ENCODE measurements around the gene UGT1A5. TPM values are rescaled to one million over a fixed set of nuclear protein-coding genes. Genes with fewer than 3 reads are reported as not detected.

Gene UGT1A5
- total and polyA plus RNA-seq, 10 of the 15 experiments (the other 5 are each of a cell fraction or from before 2014, with no cell fraction given), result not detected

- no peak for TF ChIP-seq NKRF (conservative IDR thresholded peaks at IDR 0.05)
- no peak for TF ChIP-seq RFX5 (IDR thresholded peaks at IDR 0.05; ENCODE audit: low read depth, low read length)
- no peak overlapping the region for H3K4me2 ChIP-seq (ENCODE audit: control insufficient read depth, insufficient read depth)
- DNase-seq (ENCODE audit: low read depth, low spot score), result no peak
- no peaks in the 10 kb centered on the region; a peak in 2 of 4 replicates for H3K27me3 ChIP-seq (replicated peaks in 1 of 2; ENCODE audit: control insufficient read depth in 2 of 2, insufficient read depth in 2 of 2, low read length in 1 of 2)
- no peak overlapping the region for H3K4me3 ChIP-seq
- no peak for FAIRE-seq
- H3K36me3 ChIP-seq (ENCODE audit: control insufficient read depth in 2 of 2, insufficient read depth in 2 of 2, low read length in 1 of 2), result no peaks in the 10 kb centered on the region
- CTCF ChIA-PET, result no interaction called here
- H3K9me3 ChIP-seq (replicated peaks; ENCODE audit: control insufficient read depth, insufficient read depth, low read length), result no peaks in the 10 kb centered on the region
- intact Hi-C loops (cut with micrococcal nuclease; ENCODE audit: unreplicated experiment) (no loop called here), in situ Hi-C loops (cut with MboI) (no loop called here)
- SMC1A ChIA-PET (ENCODE audit: uncharacterized antibody, unreplicated experiment), result no interaction called here
- H2AFZ ChIP-seq (ENCODE audit: control insufficient read depth, low read depth, low read length), result no peak overlapping the region
- no peaks in the 10 kb centered on the region for H3K79me2 ChIP-seq (ENCODE audit: control insufficient read depth, insufficient read depth, low read length)
- no peak for ATAC-seq
- no peak overlapping the region for H3K9ac ChIP-seq (ENCODE audit: control insufficient read depth, insufficient read depth, low read length)
- H3K27ac ChIP-seq (ENCODE audit: control insufficient read depth, insufficient read depth), result no peak overlapping the region
- WGBS (ENCODE audit: insufficient coverage, insufficient replicate concordance, low lambda C conversion rate, missing lambda C conversion rate), result 0% methylated on average over 2 of the region's 2 CpGs
- no peaks in the 10 kb centered on the region for H3K4me1 ChIP-seq (ENCODE audit: control insufficient read depth, insufficient read depth, low read length)
- RAD21 ChIA-PET (ENCODE audit: unreplicated experiment), result no interaction called here
- BruUV-seq (replicated peaks), result no TSS peak
- no peaks in the 10 kb centered on the region for H4K20me1 ChIP-seq (ENCODE audit: control insufficient read depth, insufficient read depth)
- POLR2A ChIA-PET, result interaction anchor here (0.5 kb wide), 1 partner anchor 160 kb away, joined by 3 read pairs; no protein-coding TSS in a partner anchor
Measured at GRCh38 chr2:233676046-233676445, 36.7 kb upstream of the UGT1A5 start.

DNA sequence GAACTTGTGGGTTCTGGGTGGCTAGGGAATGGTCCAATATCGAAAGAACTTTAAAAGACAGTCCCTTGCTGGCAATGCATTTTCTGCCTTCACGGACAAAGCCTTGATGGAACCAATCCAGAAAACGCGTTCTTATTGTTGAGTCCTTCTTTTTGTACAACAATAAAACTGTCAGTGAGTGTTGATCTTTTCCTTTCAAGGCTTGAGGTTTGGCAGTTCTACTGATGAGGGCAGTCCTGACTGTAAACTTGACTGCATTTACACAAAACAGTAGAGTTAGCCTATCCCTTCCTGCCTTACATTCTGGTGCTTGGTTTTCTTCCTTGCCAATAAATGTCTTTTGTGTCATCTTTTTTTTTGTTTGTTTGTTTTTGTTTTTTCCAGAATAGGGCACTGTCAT lies 33.5 kb upstream of the UGT1A5 start:
- H3K36me3 ChIP-seq (ENCODE audit: control insufficient read depth in 2 of 2, insufficient read depth in 2 of 2, low read length in 1 of 2), result no peaks in the 10 kb centered on the region
- WGBS (ENCODE audit: insufficient coverage, insufficient replicate concordance, low lambda C conversion rate, missing lambda C conversion rate), result 15% methylated on average over 4 of the region's 4 CpGs
- H3K27ac ChIP-seq (ENCODE audit: control insufficient read depth, insufficient read depth), result no peak overlapping the region
- H3K4me3 ChIP-seq, result no peak overlapping the region
- H4K20me1 ChIP-seq (ENCODE audit: control insufficient read depth, insufficient read depth), result no peaks in the 10 kb centered on the region
- H3K79me2 ChIP-seq (ENCODE audit: control insufficient read depth, insufficient read depth, low read length), result no peaks in the 10 kb centered on the region
- FAIRE-seq (no peak), ATAC-seq (no peak), DNase-seq (ENCODE audit: low read depth, low spot score) (no peak)
- no peak overlapping the region for H3K4me2 ChIP-seq (ENCODE audit: control insufficient read depth, insufficient read depth)
- no TSS peak for BruUV-seq (replicated peaks)
- H3K4me1 ChIP-seq (ENCODE audit: control insufficient read depth, insufficient read depth, low read length), result no peaks in the 10 kb centered on the region
- H2AFZ ChIP-seq (ENCODE audit: control insufficient read depth, low read depth, low read length), result no peak overlapping the region
- H3K9me3 ChIP-seq (replicated peaks; ENCODE audit: control insufficient read depth, insufficient read depth, low read length), result no peaks in the 10 kb centered on the region
- no peaks in the 10 kb centered on the region; a peak in 1 of 4 replicates for H3K27me3 ChIP-seq (replicated peaks in 1 of 2; ENCODE audit: control insufficient read depth in 2 of 2, insufficient read depth in 2 of 2, low read length in 1 of 2)
- TF ChIP-seq KDM1A (IDR thresholded peaks at IDR 0.05; ENCODE audit: borderline replicate concordance), result no peak
- no peak for TF ChIP-seq MXI1 (IDR thresholded peaks at IDR 0.05; ENCODE audit: low read depth, low read length)
- no peak for TF ChIP-seq PBX3 (IDR thresholded peaks at IDR 0.05; ENCODE audit: insufficient replicate concordance, low read depth, low read length)
- TF ChIP-seq SIN3A (IDR thresholded peaks at IDR 0.05; ENCODE audit: low read depth, low read length), result no peak
- TF ChIP-seq MYC (IDR thresholded peaks at IDR 0.05; ENCODE audit: insufficient read depth, insufficient read length, insufficient replicate concordance, low read length, severe bottlenecking), result no peak
- TF ChIP-seq STAT3 (IDR thresholded peaks at IDR 0.05; ENCODE audit: low read depth, low read length), result no peak
- ChIA-PET SMC1A (ENCODE audit: uncharacterized antibody, unreplicated experiment) (no interaction called here), POLR2A (no interaction called here), RAD21 (ENCODE audit: unreplicated experiment) (no interaction called here), CTCF (no interaction called here)
- in situ Hi-C loops (cut with MboI) (no loop called here), intact Hi-C loops (cut with micrococcal nuclease; ENCODE audit: unreplicated experiment) (no loop called here)
- H3K9ac ChIP-seq (ENCODE audit: control insufficient read depth, insufficient read depth, low read length), result no peak overlapping the region

All from GM12878 (cell line).